ENCODE data around the gene GHR.

Gene GHR

DNA sequence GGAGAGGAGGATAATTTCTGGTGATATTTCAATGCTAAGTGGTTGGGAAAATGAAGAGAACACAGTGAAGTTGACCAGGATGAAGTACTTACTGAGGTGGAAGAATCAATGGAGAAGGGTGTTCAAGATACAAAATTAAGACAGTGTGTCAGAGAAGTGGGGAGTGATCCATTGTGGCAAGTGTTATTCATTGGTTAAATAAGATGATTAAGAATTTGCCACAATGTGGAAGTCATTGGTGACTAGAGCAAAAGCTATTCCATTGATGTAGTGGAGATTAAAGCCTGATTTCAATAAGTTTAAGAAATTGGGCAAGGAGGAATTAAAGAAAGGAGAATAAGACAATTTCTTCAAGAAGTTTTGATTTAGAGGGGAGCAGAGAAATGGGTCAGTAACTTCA lies 118.9 kb downstream of the GHR start:
- TF ChIP-seq, protein P1, sequence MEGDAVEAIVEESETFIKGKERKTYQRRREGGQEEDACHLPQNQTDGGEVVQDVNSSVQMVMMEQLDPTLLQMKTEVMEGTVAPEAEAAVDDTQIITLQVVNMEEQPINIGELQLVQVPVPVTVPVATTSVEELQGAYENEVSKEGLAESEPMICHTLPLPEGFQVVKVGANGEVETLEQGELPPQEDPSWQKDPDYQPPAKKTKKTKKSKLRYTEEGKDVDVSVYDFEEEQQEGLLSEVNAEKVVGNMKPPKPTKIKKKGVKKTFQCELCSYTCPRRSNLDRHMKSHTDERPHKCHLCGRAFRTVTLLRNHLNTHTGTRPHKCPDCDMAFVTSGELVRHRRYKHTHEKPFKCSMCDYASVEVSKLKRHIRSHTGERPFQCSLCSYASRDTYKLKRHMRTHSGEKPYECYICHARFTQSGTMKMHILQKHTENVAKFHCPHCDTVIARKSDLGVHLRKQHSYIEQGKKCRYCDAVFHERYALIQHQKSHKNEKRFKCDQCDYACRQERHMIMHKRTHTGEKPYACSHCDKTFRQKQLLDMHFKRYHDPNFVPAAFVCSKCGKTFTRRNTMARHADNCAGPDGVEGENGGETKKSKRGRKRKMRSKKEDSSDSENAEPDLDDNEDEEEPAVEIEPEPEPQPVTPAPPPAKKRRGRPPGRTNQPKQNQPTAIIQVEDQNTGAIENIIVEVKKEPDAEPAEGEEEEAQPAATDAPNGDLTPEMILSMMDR (IDR thresholded peaks at IDR 0.05), result no peak
- H3K27ac ChIP-seq, result no peak overlapping the region
- no peak for DNase-seq (ENCODE audit: low spot score)
- no peak overlapping the region for H3K4me3 ChIP-seq

DNA sequence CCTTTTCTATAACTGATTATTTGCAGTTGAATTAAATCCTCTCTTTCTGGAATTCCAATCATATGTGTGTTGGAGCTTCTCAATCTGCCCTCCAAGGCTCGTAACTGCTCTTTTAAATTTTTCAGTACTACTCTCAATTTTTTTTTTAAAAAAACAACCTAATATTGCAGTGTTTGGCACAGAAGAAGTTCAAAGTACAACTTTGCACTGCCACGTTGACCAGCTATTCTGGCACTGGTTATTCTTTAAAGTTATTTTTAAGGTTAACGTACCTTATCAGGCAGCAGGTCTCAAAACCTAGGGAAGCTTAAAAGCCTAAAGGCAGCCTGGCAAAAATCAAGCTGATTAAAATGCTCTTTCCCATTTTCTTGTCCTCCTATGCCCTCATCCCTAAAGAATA lies 120.5 kb downstream of the GHR start:
- H3K4me3 ChIP-seq, result no peak overlapping the region
- H3K27ac ChIP-seq, result no peak overlapping the region
- TF ChIP-seq, protein P1 (IDR thresholded peaks at IDR 0.05), result no peak
- DNase-seq (ENCODE audit: low spot score), result no peak

DNA sequence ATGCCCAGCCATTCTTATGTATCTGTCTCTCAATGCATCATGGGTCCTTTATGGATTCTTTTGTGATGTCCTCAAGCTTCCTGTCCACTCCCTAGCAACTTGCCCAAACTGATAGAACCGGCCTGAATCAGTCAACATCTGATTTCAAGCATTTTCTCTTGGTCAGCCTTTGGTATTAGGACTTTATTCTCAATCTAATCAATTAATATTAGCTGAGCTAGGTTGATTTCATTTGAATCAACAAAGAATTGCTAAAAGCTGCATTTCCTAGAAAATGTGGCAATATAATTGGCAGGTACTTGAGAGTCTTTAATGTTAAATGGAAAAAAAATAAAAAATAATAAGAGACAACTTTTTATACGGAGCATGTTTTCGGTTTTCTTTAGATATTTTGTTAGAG lies 121.8 kb downstream of the GHR start:
- DNase-seq (ENCODE audit: low spot score), result no peak
- TF ChIP-seq, protein P1 (IDR thresholded peaks at IDR 0.05), result no peak
- Histone ChIP-seq H3K27ac (no peak overlapping the region), H3K4me3 (no peak overlapping the region)

DNA sequence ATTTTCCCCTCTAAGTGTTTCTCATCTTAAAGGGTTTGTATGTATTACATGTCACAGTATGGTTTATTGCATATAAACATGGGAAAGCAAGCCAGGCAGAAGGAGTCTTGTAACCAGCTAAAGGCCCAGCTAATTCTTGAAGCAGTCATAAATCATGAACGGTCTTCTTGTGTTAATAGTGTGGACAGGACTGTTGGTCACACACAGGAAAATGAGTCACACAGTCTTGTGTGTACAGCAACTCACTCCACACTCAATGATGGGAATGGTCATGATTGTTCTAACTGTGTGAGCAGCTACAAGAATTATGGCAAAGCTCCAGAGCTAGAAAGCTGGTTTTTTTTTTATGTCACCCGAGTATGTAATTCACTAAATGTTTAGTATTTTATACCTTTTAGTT lies 123.9 kb downstream of the GHR start:
- no peak for DNase-seq (ENCODE audit: low spot score)
- no peak overlapping the region for H3K27ac ChIP-seq
- TF ChIP-seq, protein P1 (IDR thresholded peaks at IDR 0.05), result no peak

DNA sequence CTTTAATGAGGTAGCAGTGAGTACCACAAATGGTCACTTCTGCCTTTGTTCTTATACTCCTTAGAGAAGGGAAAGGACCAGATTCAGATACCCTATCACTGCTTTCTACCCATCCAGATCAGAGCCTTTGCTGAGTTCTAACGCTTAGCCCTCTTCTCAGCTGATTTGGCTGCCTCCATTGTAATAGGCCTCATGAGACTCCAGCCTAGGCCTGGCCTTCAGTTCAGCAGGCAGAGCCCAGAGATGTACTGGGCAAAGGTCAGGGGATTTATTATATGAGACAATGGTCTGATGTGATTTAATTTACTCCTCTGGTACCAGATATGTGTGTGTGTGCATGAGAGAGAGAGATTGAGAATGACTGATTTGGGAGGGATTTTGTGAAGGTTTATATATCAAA lies 124.7 kb downstream of the GHR start:
- Histone ChIP-seq H3K4me3 (no peak overlapping the region), H3K27ac (no peak overlapping the region)
- no peak for DNase-seq (ENCODE audit: low spot score)
- TF ChIP-seq, protein P1 (IDR thresholded peaks at IDR 0.05), result no peak

More for the DNA sequence above, 123.9 kb downstream of the GHR start:
- no peak overlapping the region for H3K4me3 ChIP-seq

GRCh38 chr5:42552597-42552996 lies 129.4 kb downstream of the GHR start:
- Histone ChIP-seq H3K4me3 (no peak overlapping the region), H3K27ac (no peak overlapping the region)
- TF ChIP-seq, protein P1 (IDR thresholded peaks at IDR 0.05), result no peak
- no peak for DNase-seq (ENCODE audit: low spot score)

- Histone ChIP-seq H3K4me3 (no peak overlapping the region), H3K27ac (no peak overlapping the region)
- TF ChIP-seq, protein P1 (IDR thresholded peaks at IDR 0.05), result no peak
- DNase-seq (ENCODE audit: low spot score), result no peak
Observed at GRCh38 chr5:42553461-42553860, 130.2 kb downstream of the GHR start.

All from coronary artery (tissue), 2 donors.